ENCODE measurements around the gene LARP7. TPM values are rescaled to one million over a fixed set of nuclear protein-coding genes. Genes with fewer than 3 reads are reported as not detected.
A peak's percentile ranks its signal among the peaks of the same experiment; 100 is the strongest.
"Not testable (repeated sequence)": the region's sequence is repeated elsewhere in the genome, so short reads cannot be mapped to it uniquely, and the experiment has no call there.

LARP7 gene
- 10 to 100 TPM; 42.3 to 50.2 TPM for total RNA-seq
- long read RNA-seq, donor 1, transcript LARP7-201 (13 exons, 2,164 nt) = major isoform, 5 of 18 reads
- long read RNA-seq, donor 1, partial matches to known transcripts = 10 of 18 reads
- long read RNA-seq, donor 1, other reads (novel, unspliced or antisense) = 3 of 18 reads
- long read RNA-seq, donor 2, transcript LARP7-206 (7 exons, 1,047 nt) = major isoform, 5 of 21 reads
- long read RNA-seq, donor 2, partial matches to known transcripts = 10 of 21 reads
- long read RNA-seq, donor 2, other reads (novel, unspliced or antisense) = 6 of 21 reads

- DNase-seq (ENCODE audit: low spot score) = peak; percentile 100
- intact Hi-C loops (cut with DNase I) = loop anchor here (10.0 kb wide), 2 partner anchors 128 to 298 kb away; no protein-coding TSS in a partner anchor
These were observed at the start of gene LARP7, which contains the start of gene ZGRF1 for GRCh38 chr4:112636688-112637551. LARP7 (plus strand) TSS chr4:112637143; CDS start chr4:112644670, 7,527 bp downstream. ZGRF1 (minus strand) TSS chr4:112636909; CDS start chr4:112633176, 3,733 bp downstream.

GRCh38 chr4:112589206-112589605, 47.7 kb upstream of the LARP7 start:
- intact Hi-C loops (cut with DNase I) = no loop called here
- DNase-seq (ENCODE audit: low spot score) = no peak

- no peak for DNase-seq (ENCODE audit: low spot score)
- intact Hi-C loops (cut with DNase I) = no loop called here
These were observed 45.4 kb upstream of the LARP7 start for GRCh38 chr4:112591593-112591992.

GRCh38 chr4:112592717-112593116, 44.2 kb upstream of the LARP7 start:
- no peak for DNase-seq (ENCODE audit: low spot score)

GRCh38 chr4:112593438-112594133, 43.4 kb upstream of the LARP7 start:
- intact Hi-C loops (cut with DNase I) = no loop called here

More at GRCh38 chr4:112592717-112593116, 44.2 kb upstream of the LARP7 start:
- intact Hi-C loops (cut with DNase I) = no loop called here

GRCh38 chr4:112594993-112595392, 42.0 kb upstream of the LARP7 start:
- intact Hi-C loops (cut with DNase I) = no loop called here
- DNase-seq (ENCODE audit: low spot score) = no peak

More at GRCh38 chr4:112593438-112594133, 43.4 kb upstream of the LARP7 start:
- DNase-seq (ENCODE audit: low spot score) = no peak

GRCh38 chr4:112604589-112604988, 32.4 kb upstream of the LARP7 start:
- DNase-seq (ENCODE audit: low spot score) = no peak
- intact Hi-C loops (cut with DNase I) = loop anchor here in 1 of 2 donors (10.0 kb wide), 1 partner anchor 280 kb away; no protein-coding TSS in a partner anchor

GRCh38 chr4:112612814-112613213, 24.1 kb upstream of the LARP7 start:
- intact Hi-C loops (cut with DNase I) = loop anchor here in 1 of 2 donors (10.0 kb wide), 1 partner anchor 602 kb away; no protein-coding TSS in a partner anchor
- DNase-seq (ENCODE audit: low spot score) = not testable (repeated sequence)

GRCh38 chr4:112616984-112617383, 20.0 kb upstream of the LARP7 start:
- intact Hi-C loops (cut with DNase I) = loop anchor here in 1 of 2 donors (10.0 kb wide), 1 partner anchor 598 kb away; no protein-coding TSS in a partner anchor

GRCh38 chr4:112626228-112626627, 10.7 kb upstream of the LARP7 start:
- intact Hi-C loops (cut with DNase I) = no loop called here
- DNase-seq (ENCODE audit: low spot score) = no peak

More at GRCh38 chr4:112616984-112617383, 20.0 kb upstream of the LARP7 start:
- DNase-seq (ENCODE audit: low spot score) = no peak

GRCh38 chr4:112633477-112634235, 3.3 kb upstream of the LARP7 start:
- intact Hi-C loops (cut with DNase I) = loop anchor here (5.0 to 10.0 kb wide), 3 partner anchors 131 to 314 kb away; no protein-coding TSS in a partner anchor
- no peak for DNase-seq (ENCODE audit: low spot score)

- intact Hi-C loops (cut with DNase I) = loop anchor here (10.0 kb wide), 2 partner anchors 127 to 297 kb away; no protein-coding TSS in a partner anchor
- DNase-seq (ENCODE audit: low spot score) = no peak
These were observed 566 bp downstream of the LARP7 start for GRCh38 chr4:112637552-112637866.

- intact Hi-C loops (cut with DNase I) = no loop called here
- DNase-seq (ENCODE audit: low spot score) = no peak
These were observed 5.6 kb downstream of the LARP7 start for GRCh38 chr4:112642526-112642925.

- intact Hi-C loops (cut with DNase I); DNase-seq (ENCODE audit: low spot score): not testable (repeated sequence)
These were observed 7.9 kb downstream of the LARP7 start for GRCh38 chr4:112644595-112645535.

- DNase-seq (ENCODE audit: low spot score) = no peak
- intact Hi-C loops (cut with DNase I) = no loop called here
These were observed 8.8 kb downstream of the LARP7 start for GRCh38 chr4:112645541-112646329.

GRCh38 chr4:112646632-112647537, 9.9 kb downstream of the LARP7 start:
- intact Hi-C loops (cut with DNase I) = no loop called here
- no peak for DNase-seq (ENCODE audit: low spot score)
